C4-2B (cell line): ENCODE results near the gene PRTG.

ENCODE experiments used
- ZFX ChIP-seq: fragments of 450-650 bp; IDR thresholded peaks from 2 replicates; pipeline ENCODE4 v1.6.1; 2017
- TF ChIP-seq, protein P1 (sequence below): fragments of 450-650 bp; conservative IDR thresholded peaks from 2 replicates; pipeline ENCODE4 v1.5.1; 2017; ENCODE audit warnings: mild to moderate bottlenecking

DNA sequence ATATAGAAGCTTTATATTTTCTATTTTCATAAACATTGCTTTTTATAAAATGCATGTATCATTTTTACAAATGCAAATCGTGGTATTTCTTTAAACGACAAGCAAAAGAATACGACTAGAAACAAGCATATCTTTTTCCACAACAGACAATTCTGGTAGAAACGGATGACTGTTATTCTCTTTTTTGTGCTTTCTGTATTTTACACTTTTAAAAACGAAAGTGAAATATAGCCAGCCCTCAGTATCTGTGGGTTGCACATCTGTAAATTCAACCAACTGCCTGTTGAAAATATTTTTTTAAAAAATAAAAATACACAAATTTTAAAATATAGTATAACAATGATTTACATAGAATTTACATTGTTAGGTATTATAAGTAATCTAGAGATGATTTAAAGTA is 61.3 kb downstream of the PRTG start:
- TF ChIP-seq, protein P1, sequence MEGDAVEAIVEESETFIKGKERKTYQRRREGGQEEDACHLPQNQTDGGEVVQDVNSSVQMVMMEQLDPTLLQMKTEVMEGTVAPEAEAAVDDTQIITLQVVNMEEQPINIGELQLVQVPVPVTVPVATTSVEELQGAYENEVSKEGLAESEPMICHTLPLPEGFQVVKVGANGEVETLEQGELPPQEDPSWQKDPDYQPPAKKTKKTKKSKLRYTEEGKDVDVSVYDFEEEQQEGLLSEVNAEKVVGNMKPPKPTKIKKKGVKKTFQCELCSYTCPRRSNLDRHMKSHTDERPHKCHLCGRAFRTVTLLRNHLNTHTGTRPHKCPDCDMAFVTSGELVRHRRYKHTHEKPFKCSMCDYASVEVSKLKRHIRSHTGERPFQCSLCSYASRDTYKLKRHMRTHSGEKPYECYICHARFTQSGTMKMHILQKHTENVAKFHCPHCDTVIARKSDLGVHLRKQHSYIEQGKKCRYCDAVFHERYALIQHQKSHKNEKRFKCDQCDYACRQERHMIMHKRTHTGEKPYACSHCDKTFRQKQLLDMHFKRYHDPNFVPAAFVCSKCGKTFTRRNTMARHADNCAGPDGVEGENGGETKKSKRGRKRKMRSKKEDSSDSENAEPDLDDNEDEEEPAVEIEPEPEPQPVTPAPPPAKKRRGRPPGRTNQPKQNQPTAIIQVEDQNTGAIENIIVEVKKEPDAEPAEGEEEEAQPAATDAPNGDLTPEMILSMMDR: no peak
- TF ChIP-seq ZFX: no peak
